ENCODE data around the gene ZFPM1.

The ZFPM1 gene

GRCh38 chr16:88531931-88532433 is 78.9 kb downstream of the ZFPM1 start:
- Histone ChIP-seq H3K27ac (ENCODE audit: low read length) (no peak overlapping the region), H3K4me1 (ENCODE audit: control insufficient read depth in 1 of 2, insufficient read depth in 2 of 2, low read length in 2 of 2) (peaks cover 0 to 27% of the 10 kb centered on the region in 2 donors), H3K36me3 (ENCODE audit: control insufficient read depth in 1 of 2, insufficient read depth in 2 of 2, low read length in 2 of 2) (no peaks in the 10 kb centered on the region), H3K27me3 (ENCODE audit: low read depth, low read length) (no peaks in the 10 kb centered on the region), H3K4me3 (ENCODE audit: low read depth in 1 of 2, low read length in 2 of 2) (no peak overlapping the region), H3K9me3 (ENCODE audit: control insufficient read depth in 1 of 2, low read length in 2 of 2) (no peaks in the 10 kb centered on the region)

- H3K36me3 ChIP-seq (ENCODE audit: control insufficient read depth in 1 of 2, insufficient read depth in 2 of 2, low read length in 2 of 2), result no peaks in the 10 kb centered on the region
- H3K4me1 ChIP-seq (ENCODE audit: control insufficient read depth in 1 of 2, insufficient read depth in 2 of 2, low read length in 2 of 2), result peaks cover 0 to 22% of the 10 kb centered on the region in 2 donors
- H3K4me3 ChIP-seq (ENCODE audit: low read depth in 1 of 2, low read length in 2 of 2), result peak overlapping the region in 1 of 2 donors; percentile 51
- H3K9me3 ChIP-seq (ENCODE audit: control insufficient read depth in 1 of 2, low read length in 2 of 2), result no peaks in the 10 kb centered on the region
- H3K27me3 ChIP-seq (ENCODE audit: low read depth, low read length), result no peaks in the 10 kb centered on the region
- no peak overlapping the region for H3K27ac ChIP-seq (ENCODE audit: low read length)
Measured at GRCh38 chr16:88532434-88533241, 79.6 kb downstream of the ZFPM1 start.

DNA sequence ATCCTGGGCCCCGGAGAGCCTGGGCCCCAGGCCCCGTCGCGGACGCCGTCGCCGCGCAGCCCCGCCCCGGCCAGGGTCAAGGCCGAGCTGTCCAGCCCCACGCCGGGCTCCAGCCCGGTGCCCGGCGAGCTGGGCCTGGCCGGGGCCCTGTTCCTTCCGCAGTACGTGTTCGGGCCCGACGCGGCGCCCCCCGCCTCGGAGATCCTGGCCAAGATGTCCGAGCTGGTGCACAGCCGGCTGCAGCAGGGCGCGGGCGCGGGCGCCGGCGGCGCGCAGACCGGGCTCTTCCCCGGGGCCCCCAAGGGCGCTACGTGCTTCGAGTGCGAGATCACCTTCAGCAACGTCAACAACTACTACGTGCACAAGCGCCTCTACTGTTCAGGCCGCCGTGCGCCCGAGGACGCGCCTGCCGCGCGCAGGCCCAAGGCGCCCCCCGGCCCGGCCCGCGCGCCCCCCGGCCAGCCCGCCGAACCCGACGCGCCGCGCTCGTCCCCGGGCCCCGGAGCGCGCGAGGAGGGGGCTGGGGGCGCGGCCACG is 80.4 kb downstream of the ZFPM1 start:
- no peaks in the 10 kb centered on the region for H3K36me3 ChIP-seq (ENCODE audit: control insufficient read depth in 1 of 2, insufficient read depth in 2 of 2, low read length in 2 of 2)
- peaks cover 2% of the 10 kb centered on the region for H3K27me3 ChIP-seq (ENCODE audit: low read depth, low read length)
- H3K4me1 ChIP-seq (ENCODE audit: control insufficient read depth in 1 of 2, insufficient read depth in 2 of 2, low read length in 2 of 2), result peaks cover 0 to 22% of the 10 kb centered on the region in 2 donors
- peak overlapping the region in 1 of 2 donors; percentile 51 for H3K4me3 ChIP-seq (ENCODE audit: low read depth in 1 of 2, low read length in 2 of 2)
- no peaks in the 10 kb centered on the region for H3K9me3 ChIP-seq (ENCODE audit: control insufficient read depth in 1 of 2, low read length in 2 of 2)
- H3K27ac ChIP-seq (ENCODE audit: low read length), result no peak overlapping the region

DNA sequence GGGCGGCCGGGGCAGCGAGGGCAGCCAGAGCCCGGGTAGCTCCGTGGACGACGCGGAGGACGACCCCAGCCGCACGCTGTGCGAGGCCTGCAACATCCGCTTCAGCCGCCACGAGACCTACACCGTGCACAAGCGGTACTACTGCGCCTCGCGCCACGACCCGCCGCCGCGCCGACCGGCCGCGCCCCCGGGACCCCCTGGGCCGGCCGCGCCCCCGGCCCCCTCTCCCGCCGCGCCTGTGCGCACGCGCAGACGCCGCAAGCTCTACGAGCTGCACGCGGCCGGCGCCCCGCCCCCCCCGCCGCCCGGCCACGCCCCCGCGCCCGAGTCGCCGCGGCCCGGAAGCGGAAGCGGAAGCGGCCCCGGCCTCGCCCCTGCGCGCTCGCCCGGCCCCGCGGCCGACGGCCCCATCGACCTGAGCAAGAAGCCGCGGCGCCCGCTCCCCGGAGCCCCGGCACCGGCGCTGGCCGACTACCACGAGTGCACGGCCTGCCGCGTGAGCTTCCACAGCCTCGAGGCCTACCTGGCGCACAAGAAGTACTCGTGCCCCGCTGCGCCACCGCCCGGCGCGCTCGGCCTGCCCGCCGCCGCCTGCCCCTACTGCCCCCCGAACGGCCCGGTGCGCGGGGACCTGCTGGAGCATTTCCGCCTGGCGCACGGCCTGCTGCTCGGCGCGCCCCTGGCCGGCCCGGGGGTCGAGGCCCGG is 81.0 kb downstream of the ZFPM1 start:
- Histone ChIP-seq H3K4me3 (ENCODE audit: low read depth in 1 of 2, low read length in 2 of 2) (peak overlapping the region in 1 of 2 donors; percentile 51), H3K27ac (ENCODE audit: low read length) (no peak overlapping the region), H3K27me3 (ENCODE audit: low read depth, low read length) (peaks cover 4% of the 10 kb centered on the region), H3K36me3 (ENCODE audit: control insufficient read depth in 1 of 2, insufficient read depth in 2 of 2, low read length in 2 of 2) (no peaks in the 10 kb centered on the region), H3K9me3 (ENCODE audit: control insufficient read depth in 1 of 2, low read length in 2 of 2) (no peaks in the 10 kb centered on the region), H3K4me1 (ENCODE audit: control insufficient read depth in 1 of 2, insufficient read depth in 2 of 2, low read length in 2 of 2) (peaks cover 0 to 22% of the 10 kb centered on the region in 2 donors)

DNA sequence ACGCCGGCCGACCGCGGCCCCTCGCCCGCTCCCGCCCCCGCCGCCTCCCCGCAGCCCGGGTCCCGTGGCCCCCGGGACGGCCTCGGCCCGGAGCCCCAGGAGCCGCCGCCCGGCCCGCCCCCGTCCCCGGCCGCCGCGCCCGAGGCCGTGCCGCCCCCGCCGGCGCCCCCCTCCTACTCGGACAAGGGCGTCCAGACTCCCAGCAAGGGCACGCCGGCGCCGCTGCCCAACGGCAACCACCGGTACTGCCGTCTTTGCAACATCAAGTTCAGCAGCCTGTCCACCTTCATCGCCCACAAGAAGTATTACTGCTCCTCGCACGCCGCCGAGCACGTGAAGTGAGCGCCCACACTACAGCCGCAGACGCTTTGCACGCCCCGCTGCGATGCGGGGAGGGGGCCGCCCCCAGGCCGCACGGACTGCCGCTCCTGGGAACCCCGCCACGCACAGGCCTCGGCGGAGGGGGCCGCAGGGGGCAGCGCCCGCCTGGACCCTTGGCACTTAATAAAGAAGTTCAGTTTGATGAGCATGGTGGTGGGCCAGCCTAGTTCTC is 81.6 kb downstream of the ZFPM1 start:
- Histone ChIP-seq H3K4me3 (ENCODE audit: low read depth in 1 of 2, low read length in 2 of 2) (peak overlapping the region in 1 of 2 donors; percentile 49), H3K36me3 (ENCODE audit: control insufficient read depth in 1 of 2, insufficient read depth in 2 of 2, low read length in 2 of 2) (no peaks in the 10 kb centered on the region), H3K27me3 (ENCODE audit: low read depth, low read length) (peaks cover 10% of the 10 kb centered on the region), H3K9me3 (ENCODE audit: control insufficient read depth in 1 of 2, low read length in 2 of 2) (no peaks in the 10 kb centered on the region), H3K4me1 (ENCODE audit: control insufficient read depth in 1 of 2, insufficient read depth in 2 of 2, low read length in 2 of 2) (peaks cover 0 to 22% of the 10 kb centered on the region in 2 donors), H3K27ac (ENCODE audit: low read length) (no peak overlapping the region)

- no peaks in the 10 kb centered on the region for H3K36me3 ChIP-seq (ENCODE audit: control insufficient read depth in 1 of 2, insufficient read depth in 2 of 2, low read length in 2 of 2)
- H3K4me3 ChIP-seq (ENCODE audit: low read depth in 1 of 2, low read length in 2 of 2), result peak overlapping the region in 1 of 2 donors; percentile 49
- H3K4me1 ChIP-seq (ENCODE audit: control insufficient read depth in 1 of 2, insufficient read depth in 2 of 2, low read length in 2 of 2), result peaks cover 0 to 22% of the 10 kb centered on the region in 2 donors
- H3K27ac ChIP-seq (ENCODE audit: low read length), result no peak overlapping the region
- H3K27me3 ChIP-seq (ENCODE audit: low read depth, low read length), result peaks cover 16% of the 10 kb centered on the region
- H3K9me3 ChIP-seq (ENCODE audit: control insufficient read depth in 1 of 2, low read length in 2 of 2), result no peaks in the 10 kb centered on the region
Measured at GRCh38 chr16:88535191-88535856, 82.2 kb downstream of the ZFPM1 start.

DNA sequence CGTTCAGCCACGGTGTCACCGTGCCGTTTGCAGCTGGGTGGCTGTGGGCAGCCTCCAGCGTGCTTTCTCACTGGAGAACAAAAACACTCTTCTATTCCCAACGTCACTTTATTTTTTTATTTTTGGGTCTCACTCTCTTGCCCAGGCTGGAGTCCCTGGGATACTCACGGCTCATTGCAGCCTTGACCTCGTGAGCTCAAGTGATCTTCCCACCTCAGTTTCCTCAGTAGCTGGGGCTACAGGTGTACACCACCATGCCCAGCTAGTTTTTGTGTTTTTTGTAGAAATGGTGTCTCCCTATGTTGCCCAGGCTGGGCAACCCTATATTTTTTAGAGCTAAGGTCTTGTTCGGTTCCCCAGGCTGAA is 82.8 kb downstream of the ZFPM1 start:
- H3K36me3 ChIP-seq (ENCODE audit: control insufficient read depth in 1 of 2, insufficient read depth in 2 of 2, low read length in 2 of 2), result no peaks in the 10 kb centered on the region
- peaks cover 20% of the 10 kb centered on the region for H3K27me3 ChIP-seq (ENCODE audit: low read depth, low read length)
- H3K9me3 ChIP-seq (ENCODE audit: control insufficient read depth in 1 of 2, low read length in 2 of 2), result no peaks in the 10 kb centered on the region
- no peak overlapping the region for H3K27ac ChIP-seq (ENCODE audit: low read length)
- H3K4me1 ChIP-seq (ENCODE audit: control insufficient read depth in 1 of 2, insufficient read depth in 2 of 2, low read length in 2 of 2), result peaks cover 0 to 22% of the 10 kb centered on the region in 2 donors
- H3K4me3 ChIP-seq (ENCODE audit: low read depth in 1 of 2, low read length in 2 of 2), result no peak overlapping the region

- no peaks in the 10 kb centered on the region for H3K9me3 ChIP-seq (ENCODE audit: control insufficient read depth in 1 of 2, low read length in 2 of 2)
- no peaks in the 10 kb centered on the region for H3K36me3 ChIP-seq (ENCODE audit: control insufficient read depth in 1 of 2, insufficient read depth in 2 of 2, low read length in 2 of 2)
- H3K4me3 ChIP-seq (ENCODE audit: low read depth in 1 of 2, low read length in 2 of 2), result no peak overlapping the region
- no peak overlapping the region for H3K27ac ChIP-seq (ENCODE audit: low read length)
- peaks cover 0 to 22% of the 10 kb centered on the region in 2 donors for H3K4me1 ChIP-seq (ENCODE audit: control insufficient read depth in 1 of 2, insufficient read depth in 2 of 2, low read length in 2 of 2)
- peaks cover 20% of the 10 kb centered on the region for H3K27me3 ChIP-seq (ENCODE audit: low read depth, low read length)
Measured at GRCh38 chr16:88536510-88536909, 83.4 kb downstream of the ZFPM1 start.

GRCh38 chr16:88536971-88537751 is 84.1 kb downstream of the ZFPM1 start:
- H3K4me1 ChIP-seq (ENCODE audit: control insufficient read depth in 1 of 2, insufficient read depth in 2 of 2, low read length in 2 of 2), result peaks cover 0 to 20% of the 10 kb centered on the region in 2 donors
- H3K36me3 ChIP-seq (ENCODE audit: control insufficient read depth in 1 of 2, insufficient read depth in 2 of 2, low read length in 2 of 2), result no peaks in the 10 kb centered on the region
- no peak overlapping the region for H3K4me3 ChIP-seq (ENCODE audit: low read depth in 1 of 2, low read length in 2 of 2)
- H3K27me3 ChIP-seq (ENCODE audit: low read depth, low read length), result peaks cover 20% of the 10 kb centered on the region
- H3K27ac ChIP-seq (ENCODE audit: low read length), result no peak overlapping the region
- no peaks in the 10 kb centered on the region for H3K9me3 ChIP-seq (ENCODE audit: control insufficient read depth in 1 of 2, low read length in 2 of 2)

DNA sequence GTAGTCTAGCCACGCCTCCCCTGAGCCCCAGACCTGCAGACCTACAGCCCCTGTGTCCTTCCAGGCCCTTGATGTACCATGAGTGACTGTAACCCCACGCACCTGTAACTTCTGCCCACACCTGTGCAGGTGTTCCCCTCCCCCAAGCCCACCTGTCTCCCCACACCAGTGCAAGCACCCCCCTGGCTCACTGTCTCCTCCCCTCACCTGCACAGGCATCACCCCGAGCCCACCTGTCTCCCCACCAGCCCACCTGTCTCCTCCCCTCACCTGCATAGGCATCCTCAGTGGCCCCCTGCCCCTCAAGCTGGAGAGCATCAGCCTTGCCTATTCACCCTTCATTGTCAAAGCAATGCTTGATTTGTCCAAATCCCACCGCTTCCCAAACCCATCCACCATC is 84.8 kb downstream of the ZFPM1 start:
- H3K9me3 ChIP-seq (ENCODE audit: control insufficient read depth in 1 of 2, low read length in 2 of 2), result peaks cover 0 to 6% of the 10 kb centered on the region in 2 donors
- H3K4me1 ChIP-seq (ENCODE audit: control insufficient read depth in 1 of 2, insufficient read depth in 2 of 2, low read length in 2 of 2), result peaks cover 0 to 15% of the 10 kb centered on the region in 2 donors
- H3K27me3 ChIP-seq (ENCODE audit: low read depth, low read length), result peaks cover 20% of the 10 kb centered on the region
- no peak overlapping the region for H3K27ac ChIP-seq (ENCODE audit: low read length)
- no peak overlapping the region for H3K4me3 ChIP-seq (ENCODE audit: low read depth in 1 of 2, low read length in 2 of 2)
- H3K36me3 ChIP-seq (ENCODE audit: control insufficient read depth in 1 of 2, insufficient read depth in 2 of 2, low read length in 2 of 2), result no peaks in the 10 kb centered on the region

Measured in muscle layer of duodenum (tissue), 2 donors.